MM.1S (cell line): ENCODE results near the gene C2CD2L.
"Not testable (repeated sequence)": the region's sequence is repeated elsewhere in the genome, so short reads cannot be mapped to it uniquely, and the experiment has no call there.

Experiments used
- DNase-seq: peaks from one replicate; pipeline ENCODE4 v3.0.0-alpha.2; 2015
- H2AFZ ChIP-seq: fragments of 300-600 bp; sonication (generic); 2 replicates; pipeline ENCODE4 v1.6.0; 2016; ENCODE audit warnings: antibody characterized with exemption, low read length
- H3F3A ChIP-seq: fragments of 300-600 bp; sonication (generic); 2 replicates; pipeline ENCODE4 v1.6.1; 2016; ENCODE audit warnings: mild to moderate bottlenecking, antibody characterized with exemption, low read length, moderate library complexity, mixed read lengths; ENCODE audit not compliant: insufficient read depth
- H3K27ac ChIP-seq: fragments of 300-600 bp; sonication (generic); 2 replicates; pipeline ENCODE4 v1.5.1; 2016; ENCODE audit warnings: mild to moderate bottlenecking, low read length
- H3K27me3 ChIP-seq: fragments of 300-600 bp; sonication (generic); replicated peaks from 2 replicates; pipeline ENCODE4 v1.6.0; 2016; ENCODE audit warnings: low read length; ENCODE audit not compliant: insufficient read depth
- H3K36me3 ChIP-seq: fragments of 300-600 bp; sonication (generic); replicated peaks from 2 replicates; pipeline ENCODE4 v1.6.1; 2016; ENCODE audit warnings: mild to moderate bottlenecking, low read length, mixed read lengths; ENCODE audit not compliant: insufficient read depth
- H3K4me1 ChIP-seq: fragments of 300-600 bp; sonication (generic); 2 replicates; pipeline ENCODE4 v1.6.1; 2016; ENCODE audit warnings: low read length, mixed read lengths
- H3K4me2 ChIP-seq: fragments of 300-600 bp; sonication (generic); 2 replicates; pipeline ENCODE4 v1.6.0; 2016; ENCODE audit warnings: low read depth, low read length
- H3K4me3 ChIP-seq: fragments of 300-600 bp; sonication (generic); 2 replicates; pipeline ENCODE4 v1.5.1; 2016; ENCODE audit warnings: low read length, mixed read lengths
- H3K79me2 ChIP-seq: fragments of 300-600 bp; sonication (generic); 2 replicates; pipeline ENCODE4 v1.6.1; 2016; ENCODE audit warnings: mixed run types, low read length, mixed read lengths
- H3K9ac ChIP-seq: fragments of 300-600 bp; sonication (generic); 2 replicates; pipeline ENCODE4 v1.6.1; 2016; ENCODE audit warnings: low read length, mixed read lengths
- H3K9me2 ChIP-seq: fragments of 300-600 bp; sonication (generic); replicated peaks from 2 replicates; pipeline ENCODE4 v1.6.1; 2016; ENCODE audit warnings: mild to moderate bottlenecking, low read length, mixed read lengths; ENCODE audit not compliant: insufficient read depth
- H3K9me3 ChIP-seq: fragments of 300-600 bp; sonication (generic); replicated peaks from 2 replicates; pipeline ENCODE4 v1.6.1; 2016; ENCODE audit warnings: mild to moderate bottlenecking, low read length, mixed read lengths; ENCODE audit not compliant: insufficient read depth
- H4K20me1 ChIP-seq: fragments of 300-600 bp; sonication (generic); 2 replicates; pipeline ENCODE4 v1.6.1; 2016; ENCODE audit warnings: mild to moderate bottlenecking, low read length, moderate library complexity, mixed read lengths; ENCODE audit not compliant: insufficient read depth
- CTCF ChIP-seq: fragments of 300-600 bp; sonication (generic); IDR thresholded peaks from 2 replicates; pipeline ENCODE4 v1.5.1; 2016; ENCODE audit warnings: antibody characterized with exemption, low read length, mixed read lengths
- EZH2 ChIP-seq: fragments of 300-600 bp; sonication (generic); optimal IDR thresholded peaks from 2 replicates; pipeline ENCODE3; 2017; ENCODE audit warnings: low read depth, mild to moderate bottlenecking, antibody characterized with exemption, low read length, mixed read lengths
- EZH2phosphoT487 ChIP-seq: fragments of 300-600 bp; sonication (generic); IDR thresholded peaks from 2 replicates; pipeline ENCODE4 v1.6.1; 2018; ENCODE audit warnings: antibody characterized with exemption, low read length

Gene C2CD2L

GRCh38 chr11:119100246-119100970 is 6.7 kb upstream of the C2CD2L start:
- Histone ChIP-seq H3F3A (peaks cover 26% of the 10 kb centered on the region), H3K9me2 (no peaks in the 10 kb centered on the region), H4K20me1 (no peaks in the 10 kb centered on the region), H3K4me1 (peaks cover 32% of the 10 kb centered on the region), H3K79me2 (peaks cover 34% of the 10 kb centered on the region), H3K9ac (peak overlapping the region; percentile 93; the same call in 1 of the 2 replicates), H3K27me3 (no peaks in the 10 kb centered on the region), H3K4me2 (peak overlapping the region; percentile 99), H3K9me3 (no peaks in the 10 kb centered on the region), H3K36me3 (no peaks in the 10 kb centered on the region), H3K27ac (no peak overlapping the region; the same call in 1 of the 2 replicates), H2AFZ (peak overlapping the region; percentile 77; the same call in 1 of the 2 replicates), H3K4me3 (peak overlapping the region; percentile 93)
- TF ChIP-seq EZH2: no peak
- peak; percentile 54 for TF ChIP-seq CTCF
- TF ChIP-seq EZH2phosphoT487: no peak
- no peak for DNase-seq

GRCh38 chr11:119100994-119101758 is 6.0 kb upstream of the C2CD2L start:
- Histone ChIP-seq H3K9ac (peak overlapping the region; percentile 93), H3K4me3 (peak overlapping the region; percentile 93), H3K4me1 (peaks cover 34% of the 10 kb centered on the region), H3K9me3 (no peaks in the 10 kb centered on the region), H3K27me3 (no peaks in the 10 kb centered on the region), H3K36me3 (no peaks in the 10 kb centered on the region), H3K4me2 (peak overlapping the region; percentile 99), H3K79me2 (peaks cover 31% of the 10 kb centered on the region), H4K20me1 (no peaks in the 10 kb centered on the region), H2AFZ (peak overlapping the region; percentile 77), H3K9me2 (no peaks in the 10 kb centered on the region), H3K27ac (peak overlapping the region; percentile 96; the same call in 1 of the 2 replicates), H3F3A (peaks cover 32% of the 10 kb centered on the region)
- no peak for TF ChIP-seq EZH2
- TF ChIP-seq CTCF: no peak
- TF ChIP-seq EZH2phosphoT487: no peak
- peak; percentile 66 for DNase-seq

- H3K9me3 ChIP-seq: no peaks in the 10 kb centered on the region
- H3K9ac ChIP-seq: peak within 1 kb of the TSS; percentile 93
- H3F3A ChIP-seq: peaks cover 34% of the 10 kb centered on the region
- H4K20me1 ChIP-seq: no peaks in the 10 kb centered on the region
- DNase-seq: peak; percentile 91
- no peaks in the 10 kb centered on the region for H3K9me2 ChIP-seq
- peaks cover 35% of the 10 kb centered on the region for H3K4me1 ChIP-seq
- TF ChIP-seq EZH2 (no peak), EZH2phosphoT487 (no peak), CTCF (no peak)
- peak within 1 kb of the TSS; percentile 96 for H3K27ac ChIP-seq
- H3K79me2 ChIP-seq: peaks cover 34% of the 10 kb centered on the region
- peak within 1 kb of the TSS; percentile 77 for H2AFZ ChIP-seq
- no peaks in the 10 kb centered on the region for H3K27me3 ChIP-seq
- peak within 1 kb of the TSS; percentile 99 for H3K4me2 ChIP-seq
- H3K4me3 ChIP-seq: peak within 1 kb of the TSS; percentile 93
- H3K36me3 ChIP-seq: no peaks in the 10 kb centered on the region
Observed at GRCh38 chr11:119101759-119102423, 5.3 kb upstream of the C2CD2L start, which contains the start of gene DPAGT1. Gene DPAGT1, minus strand, starts transcription at chr11:119101853. Its CDS starts 198 bp downstream, at chr11:119101655.

GRCh38 chr11:119103161-119103664 is 3.9 kb upstream of the C2CD2L start:
- Histone ChIP-seq H3K4me3 (peak overlapping the region; percentile 93), H3F3A (peaks cover 32% of the 10 kb centered on the region), H3K27ac (peak overlapping the region; percentile 96; the same call in 1 of the 2 replicates), H3K79me2 (peaks cover 45% of the 10 kb centered on the region), H3K4me2 (peak overlapping the region; percentile 99), H2AFZ (peak overlapping the region; percentile 32; the same call in 1 of the 2 replicates), H3K4me1 (peaks cover 27% of the 10 kb centered on the region), H3K9ac (peak overlapping the region; percentile 93; the same call in 1 of the 2 replicates)
- H3K9me2 ChIP-seq, H3K9me3 ChIP-seq, H3K36me3 ChIP-seq, H4K20me1 ChIP-seq, H3K27me3 ChIP-seq, DNase-seq: not testable (repeated sequence)
